NOMO-1 treated with DMSO at 0.1 percent for 48 hours (cell line): ENCODE results near the gene EHBP1L1.

ENCODE experiments used
- DNase-seq: peaks from one replicate; lab custom pipeline; 2025; ENCODE audit not compliant: unreplicated experiment; lab: John Stamatoyannopoulos, UW

The EHBP1L1 gene

DNA sequence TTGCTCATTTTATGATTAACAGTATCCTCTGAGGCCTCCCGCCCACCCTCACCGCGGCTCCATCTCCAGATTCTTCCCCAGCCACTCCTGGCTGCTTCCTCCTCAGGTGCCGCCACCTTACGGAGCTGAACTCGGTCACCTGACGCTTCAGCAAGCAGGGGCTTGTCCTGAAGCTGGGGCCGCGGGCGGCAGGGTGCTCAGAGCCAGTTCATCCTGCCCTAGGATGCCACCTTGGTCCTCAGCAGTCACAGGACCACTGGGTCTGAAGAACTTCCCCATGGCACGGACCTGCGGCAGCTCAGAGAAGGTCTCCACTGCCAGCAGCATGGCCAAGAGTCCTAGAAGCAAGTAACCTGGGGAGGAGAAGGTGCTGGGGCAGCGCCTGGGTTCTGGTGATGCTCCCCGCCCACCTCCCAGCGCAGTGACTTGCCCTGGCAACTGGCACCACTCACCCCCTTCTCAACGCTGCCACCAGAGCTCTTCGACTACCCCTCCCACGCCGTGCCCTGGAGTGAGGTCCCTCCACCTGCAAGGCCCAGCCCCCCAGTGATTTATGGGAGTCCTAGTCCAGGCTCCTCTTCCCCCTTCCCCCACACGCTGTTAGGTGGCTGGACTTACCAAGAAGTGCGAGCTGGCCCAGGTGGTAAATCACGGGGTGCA is 17.1 kb downstream of the EHBP1L1 start:
- DNase-seq: no peak

GRCh38 chr11:65593518-65594414 is 17.9 kb downstream of the EHBP1L1 start:
- DNase-seq: peak; percentile 9

GRCh38 chr11:65595131-65595530 is 19.3 kb downstream of the EHBP1L1 start:
- no peak for DNase-seq

DNA sequence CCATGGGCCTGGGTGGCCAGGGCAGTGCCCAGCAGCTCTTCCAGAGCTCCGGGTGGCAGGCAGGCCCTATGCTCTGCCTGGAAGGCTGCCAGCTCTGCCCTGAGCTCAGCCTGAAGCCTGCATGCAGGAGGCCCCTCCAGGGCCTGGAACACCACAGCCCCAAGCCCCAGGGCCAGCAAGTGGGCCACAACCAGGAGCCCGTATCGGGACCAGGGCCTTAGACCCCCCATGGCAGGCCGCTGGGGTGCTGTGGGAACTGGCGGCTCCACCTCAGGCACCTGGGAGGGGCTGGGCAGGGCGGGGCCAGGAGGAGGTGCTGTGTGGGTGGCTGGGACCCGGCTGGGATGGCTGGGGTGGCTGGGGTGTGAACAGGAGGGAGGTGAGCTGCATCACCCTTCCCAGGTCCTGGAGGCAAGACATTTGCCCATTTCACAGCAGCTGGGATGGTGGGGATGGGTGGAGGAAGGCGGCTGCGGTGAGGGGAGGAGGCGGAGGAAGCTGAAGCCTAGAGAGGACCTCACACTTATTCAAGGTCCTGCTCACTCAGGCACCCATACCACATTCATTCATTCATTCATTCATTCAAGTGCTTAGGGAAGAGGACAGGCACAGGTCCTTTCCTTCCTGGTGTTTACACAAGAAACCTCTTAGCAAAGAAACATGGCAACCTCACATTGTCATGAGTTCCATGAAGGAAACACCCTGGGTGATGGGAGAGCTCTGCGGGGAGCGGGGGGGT is 19.9 kb downstream of the EHBP1L1 start, which contains the start of gene KCNK7:
TSS of gene KCNK7 (minus strand) at position 258 of the 739 bp plus-strand sequence. CDS start at position 230, 28 bp downstream.
- no peak for DNase-seq

GRCh38 chr11:65596520-65596919 is 20.7 kb downstream of the EHBP1L1 start:
- DNase-seq: no peak

- DNase-seq: no peak
These were observed 22.4 kb downstream of the EHBP1L1 start for GRCh38 chr11:65598258-65598699.

DNA sequence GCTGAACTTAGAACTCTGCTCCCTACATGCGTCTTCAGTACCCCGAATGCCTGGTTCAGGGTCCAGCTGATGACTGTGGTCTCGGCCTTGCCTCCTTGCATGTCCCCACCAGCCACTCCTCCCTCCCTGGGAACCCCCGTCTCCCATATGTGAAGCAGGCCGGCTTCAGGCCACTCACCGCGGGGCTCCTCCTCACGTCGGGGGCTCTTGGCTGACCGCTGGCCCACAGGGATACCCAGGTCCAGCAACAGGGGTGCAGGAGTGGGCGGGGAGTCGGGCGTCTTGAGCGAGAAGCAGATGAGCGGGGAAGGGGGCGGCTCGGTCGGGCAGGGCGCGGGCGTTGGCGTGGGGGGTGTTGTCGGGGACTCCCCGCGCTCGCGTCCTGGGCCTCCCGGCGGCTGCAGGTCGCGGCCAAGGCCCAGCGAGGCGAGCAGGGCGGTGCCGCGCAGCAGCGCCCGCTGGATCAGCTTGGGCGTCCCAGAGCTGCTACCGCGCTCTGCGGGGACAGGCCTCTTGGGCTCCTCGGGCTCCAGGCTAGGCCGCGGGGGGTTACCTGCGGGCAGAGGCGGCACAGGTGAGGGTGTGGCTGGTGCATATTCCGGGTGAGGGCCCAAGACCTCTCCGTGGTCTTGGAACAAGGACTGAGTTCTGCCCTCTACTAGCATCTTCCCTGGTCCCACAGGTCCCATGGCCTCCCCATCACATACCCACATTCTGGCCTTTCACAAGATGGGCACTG is 23.5 kb downstream of the EHBP1L1 start:
- no peak for DNase-seq

GRCh38 chr11:65599955-65600246 is 24.0 kb downstream of the EHBP1L1 start:
- DNase-seq: no peak

GRCh38 chr11:65604258-65604657 is 28.4 kb downstream of the EHBP1L1 start:
- DNase-seq: no peak

GRCh38 chr11:65606876-65607613 is 31.2 kb downstream of the EHBP1L1 start:
- DNase-seq: no peak

- DNase-seq: no peak
These were observed 32.0 kb downstream of the EHBP1L1 start for GRCh38 chr11:65607614-65608426.

DNA sequence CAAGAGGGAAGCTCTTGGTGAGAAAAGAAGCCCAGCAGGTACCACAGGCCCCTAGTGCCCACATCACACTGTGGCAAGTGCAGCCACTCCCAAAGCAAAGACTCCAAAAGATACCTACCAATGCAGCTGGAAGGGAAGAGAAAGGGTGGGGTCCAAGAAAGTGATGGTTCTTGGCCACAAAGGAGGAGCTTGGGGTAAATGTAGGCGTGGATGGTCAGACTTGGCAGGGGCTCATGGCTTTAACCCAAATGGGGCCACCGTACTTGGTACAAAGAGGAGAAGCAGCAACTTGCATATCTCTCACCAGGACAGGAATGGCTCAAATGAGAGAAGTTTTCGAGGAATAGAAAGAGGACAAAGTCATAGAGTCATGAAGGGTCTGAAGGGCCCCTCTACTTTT is 33.4 kb downstream of the EHBP1L1 start:
- DNase-seq: no peak

GRCh38 chr11:65609665-65610064 is 33.8 kb downstream of the EHBP1L1 start:
- DNase-seq: no peak

DNA sequence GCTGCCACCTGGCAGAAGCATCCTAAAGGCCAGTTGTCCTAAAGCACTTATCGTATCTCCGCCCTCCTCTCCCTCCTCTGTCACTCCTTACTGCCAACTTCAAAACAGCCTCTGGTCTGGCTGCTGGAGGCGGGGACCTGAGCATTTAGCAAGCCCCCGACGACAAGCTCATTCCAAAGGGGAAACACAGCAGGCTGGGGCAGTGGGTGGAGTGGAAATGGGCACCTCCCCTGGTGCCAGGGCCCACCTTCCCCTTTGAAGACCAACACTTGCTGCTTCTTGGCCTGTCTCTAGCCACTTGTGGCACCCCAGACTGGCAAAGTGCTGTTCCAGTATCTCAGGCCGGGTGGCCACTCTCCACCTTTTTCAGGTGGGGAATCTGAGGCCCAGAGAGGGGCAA is 34.6 kb downstream of the EHBP1L1 start:
- no peak for DNase-seq

GRCh38 chr11:65611028-65611757 is 35.3 kb downstream of the EHBP1L1 start:
- peak; percentile 63 for DNase-seq

DNA sequence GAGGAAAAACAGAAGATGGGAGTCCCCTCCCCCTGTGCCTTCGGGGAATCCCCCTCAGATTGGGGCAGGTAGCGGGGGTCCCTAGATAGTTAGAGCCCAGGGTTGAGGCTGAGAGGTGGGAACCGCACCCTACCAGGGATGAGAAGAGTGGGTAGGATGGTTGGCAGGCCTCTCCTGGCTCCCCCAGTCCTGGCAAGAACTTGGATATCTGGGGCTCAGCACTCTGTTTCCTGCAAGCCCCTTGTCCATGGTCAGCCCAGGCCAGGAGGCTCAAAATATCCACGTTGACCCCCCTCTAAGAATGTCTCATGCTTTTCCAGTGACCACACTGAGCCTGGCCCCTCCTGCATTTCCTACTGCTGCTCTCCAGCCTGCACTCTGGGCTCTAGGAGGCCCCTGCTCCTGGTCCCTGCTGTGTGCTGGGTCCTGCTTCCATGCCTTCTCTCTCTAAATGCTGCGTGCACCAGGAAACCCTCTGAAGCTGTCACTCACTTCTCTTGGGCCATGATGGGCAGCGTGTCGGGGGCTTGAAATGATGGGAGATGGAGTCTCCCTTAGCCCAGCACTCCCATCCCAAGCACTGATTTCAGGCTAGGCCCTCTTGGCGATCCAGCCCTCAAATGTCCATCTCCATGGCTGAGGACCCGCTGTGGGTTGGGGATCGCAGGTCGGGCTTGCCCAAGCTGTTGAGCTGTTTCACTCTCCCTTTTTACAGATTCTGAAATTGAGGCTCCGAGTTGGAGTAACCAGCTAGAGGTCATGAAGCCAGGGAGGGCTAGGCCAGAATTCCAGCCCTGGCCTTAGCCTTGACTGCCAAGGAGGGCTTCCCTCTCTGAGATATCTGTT is 36.1 kb downstream of the EHBP1L1 start:
- no peak for DNase-seq

GRCh38 chr11:65612691-65613090 is 36.8 kb downstream of the EHBP1L1 start:
- DNase-seq: no peak
